Heart left ventricle (tissue), 13 donors: ENCODE measurements around the gene PLEKHG4B.

ENCODE experiments used
- POLR2A ChIP-seq, 2 donors: fragments of 450-650 bp; IDR thresholded peaks; one replicate each; pipeline ENCODE4 v1.6.1; 2017; ENCODE audit warnings: antibody characterized with exemption in 2 of 2, mild to moderate bottlenecking in 2 of 2, moderate library complexity in 2 of 2
- TF ChIP-seq, protein P1 (sequence below), 12 donors: fragments of 200-600 bp; sonication (generic) in 4 of 12; IDR thresholded peaks; one replicate each; pipeline versions ENCODE4 v1.5.0 to v1.8.0; 2018 to 2022; ENCODE audit warnings: antibody characterized with exemption in 12 of 12, mild to moderate bottlenecking in 5 of 12
- donor health status: ischemic (EF 13 %, LVEDD 7.1; RV severe dilation, severe dysfunction).
- donor health status: DM: no; HTN: yes; CAD: no.
- donor health status: DM: no; HTN: no; CAD: no.
- donor health status: ischemic (EF 25% LVEDD 6.9; RV normal size, moderate dysfunction).
- donor health status: ischemic (EF 25% LVEDD 5.7; RV mildly dilated, moderate dysfunction).
- donor health status: ischemic (EF 35%, LVEDD 5.7; RV mildly dilated, moderate dysfunction).
- donor health status: nonischemic (EF 11% LVEDD 7.7; RV severe dilation, severe dysfunction).
- donor health status: DM: yes; HTN: yes; CAD: no.
- donor health status: PGD.
- donor health status: ischemic (EF 29% LVEDD 5.4; RV normal size, mild dysfunction).
- donor health status: nonischemic (EF 23%, LVEDD 6.1; RV moderate dilation, normal function).

DNA sequence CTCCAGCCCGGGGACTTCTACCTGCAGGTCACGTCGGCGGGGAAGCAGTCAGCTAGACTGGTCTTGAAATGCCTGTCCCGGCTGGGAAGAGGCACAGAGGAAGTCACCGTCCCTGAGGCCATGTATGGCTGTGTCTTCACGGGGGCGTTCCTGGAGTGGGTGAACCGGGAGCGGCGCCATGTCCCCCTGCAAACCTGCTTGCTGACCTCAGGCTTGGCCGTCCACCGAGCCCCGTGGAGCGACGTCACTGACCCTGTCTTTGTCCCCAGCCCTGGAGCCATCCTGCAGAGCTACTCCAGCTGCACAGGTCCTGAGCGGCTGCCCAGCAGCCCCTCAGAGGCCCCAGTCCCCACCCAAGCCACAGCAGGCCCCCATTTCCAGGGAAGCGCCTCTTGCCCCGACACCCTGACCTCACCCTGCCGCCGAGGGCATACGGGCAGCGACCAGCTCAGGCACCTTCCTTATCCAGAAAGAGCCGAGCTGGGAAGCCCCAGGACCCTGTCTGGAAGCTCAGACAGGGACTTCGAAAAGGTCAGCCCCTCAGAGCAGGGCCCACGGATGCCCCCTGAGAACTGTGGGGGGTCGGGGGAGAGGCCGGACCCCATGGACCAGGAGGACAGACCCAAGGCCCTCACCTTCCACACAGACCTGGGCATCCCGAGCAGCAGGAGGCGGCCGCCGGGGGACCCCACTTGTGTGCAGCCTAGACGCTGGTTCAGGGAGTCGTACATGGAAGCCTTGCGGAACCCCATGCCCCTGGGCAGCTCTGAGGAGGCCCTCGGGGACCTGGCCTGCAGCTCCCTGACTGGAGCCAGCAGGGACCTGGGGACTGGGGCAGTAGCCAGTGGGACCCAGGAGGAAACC lies 47.8 kb downstream of the PLEKHG4B start:
- TF ChIP-seq, protein P1, sequence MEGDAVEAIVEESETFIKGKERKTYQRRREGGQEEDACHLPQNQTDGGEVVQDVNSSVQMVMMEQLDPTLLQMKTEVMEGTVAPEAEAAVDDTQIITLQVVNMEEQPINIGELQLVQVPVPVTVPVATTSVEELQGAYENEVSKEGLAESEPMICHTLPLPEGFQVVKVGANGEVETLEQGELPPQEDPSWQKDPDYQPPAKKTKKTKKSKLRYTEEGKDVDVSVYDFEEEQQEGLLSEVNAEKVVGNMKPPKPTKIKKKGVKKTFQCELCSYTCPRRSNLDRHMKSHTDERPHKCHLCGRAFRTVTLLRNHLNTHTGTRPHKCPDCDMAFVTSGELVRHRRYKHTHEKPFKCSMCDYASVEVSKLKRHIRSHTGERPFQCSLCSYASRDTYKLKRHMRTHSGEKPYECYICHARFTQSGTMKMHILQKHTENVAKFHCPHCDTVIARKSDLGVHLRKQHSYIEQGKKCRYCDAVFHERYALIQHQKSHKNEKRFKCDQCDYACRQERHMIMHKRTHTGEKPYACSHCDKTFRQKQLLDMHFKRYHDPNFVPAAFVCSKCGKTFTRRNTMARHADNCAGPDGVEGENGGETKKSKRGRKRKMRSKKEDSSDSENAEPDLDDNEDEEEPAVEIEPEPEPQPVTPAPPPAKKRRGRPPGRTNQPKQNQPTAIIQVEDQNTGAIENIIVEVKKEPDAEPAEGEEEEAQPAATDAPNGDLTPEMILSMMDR (IDR thresholded peaks at IDR 0.05) = no peak
- TF ChIP-seq POLR2A (IDR thresholded peaks at IDR 0.05) = no peak
